ENCODE measurements around the gene SLCO1A2.

DNA sequence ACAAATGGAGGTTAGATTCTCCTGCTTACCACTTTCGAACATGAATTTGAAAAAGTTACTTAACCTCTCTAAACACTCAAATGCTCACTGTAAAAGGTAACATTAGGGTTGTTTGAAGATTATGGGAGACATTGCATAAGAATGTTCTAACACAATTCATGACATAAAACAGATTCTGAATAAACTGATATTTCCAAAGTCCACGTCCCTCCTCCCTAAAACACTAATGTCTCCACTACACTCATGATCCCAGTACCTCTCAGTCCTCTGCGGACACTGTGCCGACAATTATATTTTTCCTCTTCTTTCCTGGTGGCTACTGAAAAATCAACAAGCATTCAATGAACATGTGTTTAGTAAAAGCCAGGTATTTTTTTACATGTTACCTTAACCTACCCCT, 19.2 kb upstream of the SLCO1A2 start:
- TF ChIP-seq, protein P1, sequence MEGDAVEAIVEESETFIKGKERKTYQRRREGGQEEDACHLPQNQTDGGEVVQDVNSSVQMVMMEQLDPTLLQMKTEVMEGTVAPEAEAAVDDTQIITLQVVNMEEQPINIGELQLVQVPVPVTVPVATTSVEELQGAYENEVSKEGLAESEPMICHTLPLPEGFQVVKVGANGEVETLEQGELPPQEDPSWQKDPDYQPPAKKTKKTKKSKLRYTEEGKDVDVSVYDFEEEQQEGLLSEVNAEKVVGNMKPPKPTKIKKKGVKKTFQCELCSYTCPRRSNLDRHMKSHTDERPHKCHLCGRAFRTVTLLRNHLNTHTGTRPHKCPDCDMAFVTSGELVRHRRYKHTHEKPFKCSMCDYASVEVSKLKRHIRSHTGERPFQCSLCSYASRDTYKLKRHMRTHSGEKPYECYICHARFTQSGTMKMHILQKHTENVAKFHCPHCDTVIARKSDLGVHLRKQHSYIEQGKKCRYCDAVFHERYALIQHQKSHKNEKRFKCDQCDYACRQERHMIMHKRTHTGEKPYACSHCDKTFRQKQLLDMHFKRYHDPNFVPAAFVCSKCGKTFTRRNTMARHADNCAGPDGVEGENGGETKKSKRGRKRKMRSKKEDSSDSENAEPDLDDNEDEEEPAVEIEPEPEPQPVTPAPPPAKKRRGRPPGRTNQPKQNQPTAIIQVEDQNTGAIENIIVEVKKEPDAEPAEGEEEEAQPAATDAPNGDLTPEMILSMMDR (optimal IDR thresholded peaks at IDR 0.05 in 1 of 3, IDR thresholded peaks at IDR 0.05 in 1 of 3, conservative IDR thresholded peaks at IDR 0.05 in 1 of 3; ENCODE audit: extremely low read depth in 1 of 3, insufficient read depth in 2 of 3, low read length in 3 of 3) = no peak
- TF ChIP-seq EZH2 (IDR thresholded peaks at IDR 0.05; ENCODE audit: low read length) = no peak

All from keratinocyte (primary cell).